OCI-LY1 (cell line): ENCODE results near the gene FAM120A.
"Not testable (repeated sequence)": the region's sequence is repeated elsewhere in the genome, so short reads cannot be mapped to it uniquely, and the experiment has no call there.

Source experiments
- H2AFZ ChIP-seq: fragments of 200-600 bp; sonication (generic), shearing (Covaris generic); 2 replicates; pipeline ENCODE4 v1.6.0; 2014; ENCODE audit warnings: antibody characterized with exemption, mild to moderate bottlenecking, low read length
- H3F3A ChIP-seq: fragments of 200-600 bp; sonication (generic), shearing (Covaris generic); 2 replicates; pipeline ENCODE4 v1.6.0; 2014; ENCODE audit warnings: mild to moderate bottlenecking, antibody characterized with exemption, low read length, moderate library complexity; ENCODE audit not compliant: insufficient read depth
- H3K27ac ChIP-seq: fragments of 200-600 bp; sonication (generic); 2 replicates; pipeline ENCODE4 v1.5.1; 2014; ENCODE audit warnings: low read length, mixed run types, mild to moderate bottlenecking, low read depth; ENCODE audit not compliant: poor library complexity, severe bottlenecking
- H3K27me3 ChIP-seq: fragments of 200-600 bp; sonication (generic); 2 replicates; pipeline ENCODE4 v1.6.0; 2014; ENCODE audit warnings: antibody characterized with exemption, mild to moderate bottlenecking, low read length, moderate library complexity; ENCODE audit not compliant: insufficient read depth
- H3K36me3 ChIP-seq: fragments of 200-600 bp; sonication (generic); 2 replicates; pipeline ENCODE4 v1.6.1; 2014; ENCODE audit warnings: mild to moderate bottlenecking, antibody characterized with exemption, low read length, moderate library complexity, mixed read lengths; ENCODE audit not compliant: insufficient read depth
- H3K4me1 ChIP-seq: fragments of 200-600 bp; sonication (generic); 2 replicates; pipeline ENCODE4 v1.5.1; 2014; ENCODE audit warnings: mild to moderate bottlenecking, low read length, moderate library complexity; ENCODE audit not compliant: insufficient read depth, severe bottlenecking
- H3K4me2 ChIP-seq: fragments of 200-600 bp; sonication (generic), shearing (Covaris generic); 2 replicates; pipeline ENCODE4 v1.6.1; 2014; ENCODE audit warnings: low read length
- H3K4me3 ChIP-seq: fragments of 200-600 bp; sonication (generic); 2 replicates; pipeline ENCODE4 v1.5.1; 2014; ENCODE audit warnings: low read length, low read depth, mild to moderate bottlenecking, mixed read lengths; ENCODE audit not compliant: poor library complexity, severe bottlenecking
- H3K79me2 ChIP-seq: fragments of 200-600 bp; shearing (Covaris generic); 2 replicates; pipeline ENCODE4 v1.6.1; 2016; ENCODE audit warnings: mixed run types, low read length, mixed read lengths; ENCODE audit not compliant: insufficient read depth
- H3K9ac ChIP-seq: fragments of 200-600 bp; sonication (generic), shearing (Covaris generic); 2 replicates; pipeline ENCODE4 v1.6.1; 2014; ENCODE audit warnings: mild to moderate bottlenecking, low read length, mixed read lengths
- H3K9me2 ChIP-seq: fragments of 200-600 bp; sonication (generic), shearing (Covaris generic); 2 replicates; pipeline ENCODE4 v1.6.1; 2014; ENCODE audit warnings: low read depth, mild to moderate bottlenecking, low read length, mixed read lengths
- H3K9me3 ChIP-seq: fragments of 200-600 bp; shearing (Covaris generic); 2 replicates; pipeline ENCODE4 v1.6.1; 2014; ENCODE audit warnings: low read length, mixed read lengths
- H4K20me1 ChIP-seq: fragments of 200-600 bp; sonication (generic), shearing (Covaris generic); 2 replicates; pipeline ENCODE4 v1.6.0; 2016; ENCODE audit warnings: mild to moderate bottlenecking, low read length; ENCODE audit not compliant: insufficient read depth
- CTCF ChIP-seq: fragments of 200-600 bp; sonication (generic), shearing (Covaris generic); IDR thresholded peaks from 2 replicates; pipeline ENCODE4 v1.5.1; 2017; ENCODE audit warnings: mild to moderate bottlenecking, antibody characterized with exemption, low read length, moderate library complexity, mixed read lengths
- EZH2 ChIP-seq: fragments of 200-600 bp; sonication (generic), shearing (Covaris generic); IDR thresholded peaks from 2 replicates; pipeline ENCODE4 v1.8.0; 2017; ENCODE audit warnings: borderline replicate concordance, mixed run types, mild to moderate bottlenecking, antibody characterized with exemption, low read length, moderate library complexity, mixed read lengths

Gene FAM120A

GRCh38 chr9:93437996-93438395 is 13.5 kb upstream of the FAM120A start:
- TF ChIP-seq EZH2 (no peak), CTCF (no peak)
- Histone ChIP-seq H3K4me2 (no peak overlapping the region), H3K36me3 (no peaks in the 10 kb centered on the region), H3K9me2 (no peaks in the 10 kb centered on the region), H3K79me2 (no peaks in the 10 kb centered on the region), H3K27ac (no peak overlapping the region), H3K4me1 (no peaks in the 10 kb centered on the region), H3K27me3 (no peaks in the 10 kb centered on the region), H3K4me3 (no peak overlapping the region), H3K9me3 (no peaks in the 10 kb centered on the region), H3K9ac (no peak overlapping the region), H2AFZ (no peak overlapping the region), H4K20me1 (no peaks in the 10 kb centered on the region), H3F3A (no peaks in the 10 kb centered on the region)

GRCh38 chr9:93439301-93439700 is 12.2 kb upstream of the FAM120A start:
- not testable (repeated sequence) for H3K4me1 ChIP-seq, H3K9me2 ChIP-seq, H3K9me3 ChIP-seq, H3K79me2 ChIP-seq, H3K9ac ChIP-seq, H2AFZ ChIP-seq, H4K20me1 ChIP-seq, H3K27ac ChIP-seq, H3F3A ChIP-seq, H3K27me3 ChIP-seq, H3K4me2 ChIP-seq, H3K4me3 ChIP-seq, H3K36me3 ChIP-seq

GRCh38 chr9:93440896-93441580 is 10.4 kb upstream of the FAM120A start:
- no peaks in the 10 kb centered on the region for H3K27me3 ChIP-seq
- no peaks in the 10 kb centered on the region for H3F3A ChIP-seq
- no peak overlapping the region for H3K9ac ChIP-seq
- peaks cover 13% of the 10 kb centered on the region for H3K36me3 ChIP-seq
- H3K4me3 ChIP-seq: no peak overlapping the region
- no peak overlapping the region for H2AFZ ChIP-seq
- no peak for TF ChIP-seq CTCF
- TF ChIP-seq EZH2: no peak
- no peaks in the 10 kb centered on the region for H4K20me1 ChIP-seq
- H3K4me2 ChIP-seq: no peak overlapping the region
- no peaks in the 10 kb centered on the region for H3K9me2 ChIP-seq
- no peaks in the 10 kb centered on the region for H3K79me2 ChIP-seq
- H3K4me1 ChIP-seq: no peaks in the 10 kb centered on the region
- no peaks in the 10 kb centered on the region for H3K9me3 ChIP-seq
- H3K27ac ChIP-seq: no peak overlapping the region

- H3K36me3 ChIP-seq: peaks cover 54% of the 10 kb centered on the region
- H4K20me1 ChIP-seq: no peaks in the 10 kb centered on the region
- no peak overlapping the region for H3K9ac ChIP-seq
- no peaks in the 10 kb centered on the region for H3K27me3 ChIP-seq
- no peak overlapping the region for H3K4me3 ChIP-seq
- no peak for TF ChIP-seq EZH2
- TF ChIP-seq CTCF: no peak
- no peak overlapping the region for H3K4me2 ChIP-seq
- no peak overlapping the region for H3K27ac ChIP-seq
- H3K9me3 ChIP-seq: no peaks in the 10 kb centered on the region
- peaks cover 15% of the 10 kb centered on the region for H3K4me1 ChIP-seq
- H3F3A ChIP-seq: no peaks in the 10 kb centered on the region
- no peaks in the 10 kb centered on the region for H3K9me2 ChIP-seq
- no peak overlapping the region for H2AFZ ChIP-seq
- H3K79me2 ChIP-seq: peaks cover 7% of the 10 kb centered on the region
Observed at GRCh38 chr9:93446073-93446472, 5.4 kb upstream of the FAM120A start.
